HG03378 (cell line): ENCODE measurements around the gene EVX2.

Source experiments
- ATAC-seq: cut with Tn5 transposase; IDR thresholded peaks from one replicate; pipeline ENCODE4 v1.9.1; 2021; ENCODE audit warnings: mild to moderate bottlenecking, moderate library complexity; ENCODE audit not compliant: unreplicated experiment

Gene EVX2

DNA sequence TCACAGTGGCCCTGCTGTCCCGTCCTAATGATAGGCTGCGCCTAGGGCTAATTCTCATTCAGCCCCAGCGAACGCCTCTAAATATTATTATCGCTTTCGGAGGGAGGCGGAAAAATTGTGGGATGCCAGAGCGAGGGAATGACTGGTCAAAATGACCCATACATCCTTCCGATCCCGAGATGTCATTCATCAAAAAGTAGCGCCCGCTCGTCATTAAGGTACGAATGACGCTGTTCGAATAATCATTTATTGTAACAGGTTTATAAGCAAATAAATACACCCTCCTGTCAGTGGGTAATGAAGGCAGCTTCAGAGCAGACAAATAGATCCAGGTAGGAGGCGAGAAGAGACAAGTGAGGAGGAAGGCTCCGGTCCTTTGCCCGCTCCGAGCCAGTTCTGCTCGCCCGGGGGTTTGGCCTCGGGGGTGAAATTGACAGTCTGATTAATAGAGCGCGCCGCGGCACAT lies at the start of gene EVX2:
Gene EVX2 (minus strand): TSS at position 167 of the 466 bp plus-strand sequence. CDS start 186 bp downstream, outside the sequence.
- no peak for ATAC-seq

DNA sequence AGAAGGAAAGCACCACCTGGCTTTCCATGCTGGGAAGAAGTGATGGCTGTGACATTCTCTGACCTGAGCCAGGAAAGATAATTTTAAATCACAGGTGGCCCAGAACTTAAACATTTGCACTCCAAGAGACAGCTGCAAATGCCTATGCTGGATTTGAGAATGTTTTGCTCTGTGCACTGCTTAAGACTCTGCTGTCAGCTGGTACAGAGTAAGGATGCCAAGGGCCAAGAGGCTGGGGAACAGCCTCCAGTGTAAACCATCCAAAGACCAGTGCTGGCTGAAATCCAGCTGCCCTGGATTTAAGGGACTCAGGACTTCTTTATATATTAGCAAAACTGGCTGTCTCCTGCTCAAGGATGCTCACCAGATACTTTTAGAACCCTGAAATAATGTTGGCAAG lies 49.6 kb upstream of the EVX2 start:
- ATAC-seq, result no peak

DNA sequence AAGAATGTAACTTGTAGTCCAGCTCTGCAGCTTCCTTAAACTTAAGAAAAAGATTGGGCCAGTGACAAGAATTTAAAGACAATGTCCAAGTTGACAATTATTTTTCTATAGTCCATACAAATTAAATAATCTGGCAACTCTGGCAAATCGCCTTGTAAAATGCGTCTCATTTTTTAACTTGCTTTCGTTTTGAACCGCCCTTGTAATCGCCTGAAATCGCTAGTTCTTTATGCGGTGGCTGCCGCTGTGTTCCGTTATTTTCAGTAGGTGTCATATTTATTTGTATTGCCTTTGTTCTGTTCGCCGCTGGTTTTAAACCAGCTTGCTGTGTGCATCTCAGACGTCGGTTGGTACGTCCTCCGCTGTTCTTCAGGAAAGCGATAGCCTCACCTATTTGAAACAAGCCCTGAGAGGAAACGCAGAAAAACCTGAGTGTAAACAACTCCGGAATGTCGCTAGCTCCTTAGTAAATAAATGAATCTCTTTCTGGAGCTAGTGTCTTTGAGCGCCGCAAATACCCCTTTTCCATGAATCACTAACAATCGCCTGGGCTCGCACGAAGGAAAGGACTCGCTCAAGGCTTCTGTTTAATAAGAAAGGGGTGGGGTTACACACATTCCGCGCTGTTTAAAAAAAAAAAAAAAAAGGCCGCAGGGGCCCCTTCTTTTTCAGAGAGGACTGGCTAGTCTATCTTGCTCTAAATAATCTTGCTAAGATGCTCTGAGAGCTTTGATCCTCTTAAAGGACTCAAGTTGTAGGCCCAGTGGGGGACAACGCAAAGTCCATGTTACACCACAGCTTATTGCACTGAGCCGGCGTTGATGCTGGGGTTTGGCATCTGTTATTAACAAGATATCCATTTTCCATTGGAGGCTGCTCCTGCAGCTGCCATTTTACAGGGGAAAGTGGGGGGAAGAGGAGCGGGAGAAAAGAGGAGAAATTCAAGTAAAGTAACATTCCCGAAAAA lies 48.7 kb upstream of the EVX2 start:
- no peak for ATAC-seq

DNA sequence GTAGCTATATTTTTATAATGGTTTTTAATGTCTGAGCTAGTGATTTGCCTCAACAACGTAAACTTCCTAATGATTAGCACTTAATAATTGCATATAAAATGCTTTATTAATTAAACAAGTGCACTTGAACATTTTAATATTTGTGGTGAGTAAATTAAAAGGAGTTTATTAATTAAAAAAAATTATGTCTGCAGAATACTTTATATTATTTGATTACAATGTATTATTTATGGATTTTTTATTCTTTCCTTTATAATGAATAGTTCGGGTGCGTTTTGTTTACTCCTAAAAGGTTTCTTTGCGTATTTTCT lies 48.0 kb upstream of the EVX2 start:
- no peak for ATAC-seq

DNA sequence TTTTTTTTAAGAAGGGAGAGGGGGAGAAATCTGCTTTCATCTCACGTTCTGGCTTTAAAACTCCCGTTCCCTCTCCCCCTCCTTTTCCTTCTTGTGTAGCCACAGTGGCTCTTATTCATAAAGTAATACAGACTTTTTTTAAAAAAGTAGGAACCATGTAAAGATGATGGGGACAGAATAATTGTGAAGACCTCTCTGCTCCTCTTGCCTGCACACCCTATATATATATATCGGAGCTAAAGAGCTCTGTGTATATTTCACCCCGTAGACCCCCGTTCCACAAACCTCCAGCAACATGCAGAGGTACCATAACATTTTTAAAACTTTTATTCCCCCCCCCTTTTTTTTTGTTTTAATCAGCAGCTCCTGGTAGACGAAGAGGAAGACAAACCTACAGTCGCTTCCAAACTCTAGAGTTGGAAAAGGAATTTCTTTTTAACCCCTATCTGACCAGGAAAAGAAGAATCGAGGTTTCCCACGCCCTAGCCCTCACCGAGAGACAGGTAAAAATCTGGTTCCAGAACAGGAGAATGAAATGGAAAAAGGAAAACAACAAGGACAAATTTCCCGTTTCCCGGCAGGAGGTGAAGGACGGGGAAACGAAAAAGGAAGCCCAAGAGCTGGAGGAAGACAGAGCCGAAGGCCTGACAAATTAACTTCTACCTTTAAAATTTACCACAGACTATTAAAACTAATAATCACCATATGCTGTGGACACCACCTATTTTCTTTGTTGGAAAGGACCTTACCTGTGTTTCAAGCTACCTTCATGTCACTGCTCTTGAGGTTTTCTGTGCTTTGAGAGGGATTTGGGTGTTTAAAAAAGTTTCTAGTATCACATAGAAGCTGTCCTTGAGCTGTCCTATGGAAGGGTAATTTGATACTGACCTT lies 47.4 kb upstream of the EVX2 start:
- no peak for ATAC-seq

DNA sequence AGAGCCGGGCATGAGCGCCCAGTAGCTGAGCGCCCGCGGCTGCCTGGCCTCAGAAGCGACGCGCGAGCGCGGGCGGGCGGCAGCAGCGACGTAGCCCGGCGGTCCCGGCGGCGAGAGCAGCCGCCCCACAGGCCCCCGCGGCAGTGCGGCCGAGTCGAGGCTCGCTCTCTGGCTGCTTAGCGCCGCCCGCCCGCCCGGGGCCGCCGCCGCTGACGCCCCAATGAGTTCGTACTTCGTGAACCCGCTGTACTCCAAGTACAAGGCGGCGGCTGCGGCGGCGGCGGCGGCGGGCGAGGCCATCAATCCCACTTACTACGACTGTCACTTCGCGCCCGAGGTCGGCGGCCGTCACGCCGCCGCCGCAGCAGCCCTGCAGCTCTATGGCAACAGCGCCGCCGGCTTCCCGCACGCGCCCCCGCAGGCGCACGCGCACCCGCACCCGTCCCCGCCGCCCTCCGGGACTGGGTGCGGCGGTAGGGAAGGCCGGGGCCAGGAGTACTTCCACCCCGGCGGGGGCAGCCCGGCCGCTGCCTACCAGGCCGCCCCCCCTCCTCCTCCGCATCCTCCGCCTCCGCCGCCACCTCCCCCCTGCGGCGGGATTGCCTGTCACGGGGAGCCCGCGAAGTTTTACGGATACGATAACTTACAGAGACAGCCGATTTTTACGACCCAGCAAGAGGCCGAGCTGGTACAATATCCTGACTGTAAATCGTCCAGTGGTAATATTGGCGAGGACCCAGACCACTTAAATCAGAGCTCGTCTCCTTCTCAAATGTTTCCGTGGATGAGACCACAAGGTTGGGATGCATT lies 46.6 kb upstream of the EVX2 start:
- ATAC-seq, result no peak

DNA sequence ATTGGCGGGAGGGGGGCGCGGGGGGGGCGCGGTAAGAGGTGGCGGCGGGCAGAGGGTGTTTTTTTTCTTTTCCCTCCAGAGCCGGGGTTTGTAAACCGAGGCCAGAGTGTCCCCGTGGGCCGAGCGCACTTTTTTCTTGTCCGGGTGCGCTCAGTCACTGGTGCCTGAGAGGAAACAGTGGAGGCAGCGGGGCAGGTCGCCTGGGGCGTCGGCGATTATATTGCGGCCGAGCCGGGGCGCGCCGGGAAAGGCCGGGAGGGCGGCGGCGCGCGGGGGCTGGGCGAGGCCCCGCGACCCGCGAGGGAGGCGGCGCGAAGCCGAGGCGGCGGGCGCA lies 46.0 kb upstream of the EVX2 start:
- ATAC-seq, result no peak

DNA sequence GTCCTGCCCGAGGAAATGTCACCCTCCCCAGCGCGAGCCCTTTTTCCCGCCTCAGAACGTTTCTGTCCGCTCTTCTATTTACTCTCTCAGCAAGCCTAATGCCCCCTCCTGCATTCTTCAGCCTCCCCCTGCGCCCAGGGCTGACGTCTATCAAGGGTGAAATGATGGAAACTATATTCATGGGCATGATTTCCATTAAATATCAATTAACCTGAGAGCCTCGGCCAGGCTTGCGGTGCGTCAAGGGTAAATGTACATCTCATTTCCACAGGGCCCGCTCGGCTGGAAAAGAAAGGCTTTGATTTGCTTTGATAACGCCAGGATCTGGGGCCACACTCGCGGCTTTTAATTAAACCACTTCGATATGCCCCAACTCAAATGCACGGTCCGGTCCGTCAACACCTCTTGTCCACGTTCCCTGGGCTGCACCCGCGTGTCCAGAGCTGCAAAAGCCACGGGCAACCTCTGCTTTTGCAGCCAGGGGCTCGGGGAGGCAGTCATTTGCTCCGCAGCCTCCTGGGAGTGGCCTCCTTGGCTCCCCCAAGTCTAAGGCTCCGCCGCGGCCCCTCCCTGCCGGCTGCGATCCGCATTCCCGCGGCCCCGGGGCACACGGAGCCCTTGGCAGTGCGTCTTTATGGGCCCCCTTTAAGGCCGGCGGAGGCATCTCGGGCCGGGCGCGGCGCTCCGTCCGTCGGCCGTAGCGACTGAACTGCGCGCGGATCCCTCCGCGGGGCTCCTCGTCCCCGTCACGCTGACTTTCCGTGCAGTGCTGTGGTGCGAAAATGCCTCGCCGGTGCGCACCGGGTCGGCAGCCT lies 45.4 kb upstream of the EVX2 start, which contains the start of gene HOXD8:
Gene HOXD8 (plus strand): TSS at position 724 of the 815 bp plus-strand sequence. CDS start 662 bp downstream, outside the sequence.
- ATAC-seq, result no peak

DNA sequence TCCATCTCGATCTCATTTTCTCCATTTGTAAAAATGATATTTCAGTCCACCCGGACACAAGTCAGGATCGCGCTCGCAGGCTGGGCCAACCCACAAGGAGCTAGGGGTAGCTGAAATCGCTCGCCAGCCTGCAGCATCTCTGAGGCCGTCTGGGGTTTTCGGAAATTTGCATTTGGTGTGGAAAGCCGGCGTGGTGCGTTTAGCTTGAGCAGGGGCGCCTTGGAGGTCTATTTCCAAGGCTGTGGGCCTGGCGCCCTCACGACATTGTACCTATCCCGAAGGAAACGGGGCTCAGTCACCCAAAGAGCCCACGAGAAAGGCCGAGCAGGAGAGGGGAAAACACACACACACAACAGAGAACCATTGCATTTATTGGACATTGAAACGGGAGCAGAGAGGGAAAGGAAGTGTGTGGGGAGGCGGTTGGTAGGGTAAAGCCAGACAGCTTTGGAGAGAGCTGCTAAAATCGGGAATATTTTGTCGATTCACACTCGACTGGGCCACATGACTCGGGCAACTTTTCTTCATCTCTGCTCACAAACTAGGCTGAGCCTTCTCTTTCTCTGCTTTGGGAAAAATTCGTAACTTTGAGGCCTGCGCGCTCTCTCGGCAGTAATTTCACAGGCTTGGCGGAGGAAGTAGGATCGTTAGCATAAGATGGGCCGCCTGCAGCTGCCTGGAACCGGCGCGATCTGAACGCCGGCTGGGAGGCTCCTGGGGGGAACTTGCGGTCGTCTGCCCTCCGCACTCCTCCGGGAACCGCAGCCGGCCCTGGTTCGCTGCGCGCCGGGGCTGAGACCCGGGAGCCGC lies 44.6 kb upstream of the EVX2 start:
- no peak for ATAC-seq

DNA sequence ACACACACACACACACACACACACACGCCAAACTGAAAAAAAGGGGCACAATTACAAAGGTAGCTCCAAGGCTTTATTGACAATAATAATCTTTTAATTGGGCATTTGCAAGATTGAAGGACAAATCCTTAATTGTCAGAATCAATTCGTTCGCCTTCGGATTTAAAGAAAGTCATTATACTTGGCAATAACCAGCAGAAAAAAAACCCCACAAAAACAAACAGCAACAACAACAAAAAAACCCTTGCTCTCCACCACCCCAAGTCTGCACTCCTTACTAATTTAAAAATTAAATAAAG lies 44.0 kb upstream of the EVX2 start:
- ATAC-seq, result no peak

DNA sequence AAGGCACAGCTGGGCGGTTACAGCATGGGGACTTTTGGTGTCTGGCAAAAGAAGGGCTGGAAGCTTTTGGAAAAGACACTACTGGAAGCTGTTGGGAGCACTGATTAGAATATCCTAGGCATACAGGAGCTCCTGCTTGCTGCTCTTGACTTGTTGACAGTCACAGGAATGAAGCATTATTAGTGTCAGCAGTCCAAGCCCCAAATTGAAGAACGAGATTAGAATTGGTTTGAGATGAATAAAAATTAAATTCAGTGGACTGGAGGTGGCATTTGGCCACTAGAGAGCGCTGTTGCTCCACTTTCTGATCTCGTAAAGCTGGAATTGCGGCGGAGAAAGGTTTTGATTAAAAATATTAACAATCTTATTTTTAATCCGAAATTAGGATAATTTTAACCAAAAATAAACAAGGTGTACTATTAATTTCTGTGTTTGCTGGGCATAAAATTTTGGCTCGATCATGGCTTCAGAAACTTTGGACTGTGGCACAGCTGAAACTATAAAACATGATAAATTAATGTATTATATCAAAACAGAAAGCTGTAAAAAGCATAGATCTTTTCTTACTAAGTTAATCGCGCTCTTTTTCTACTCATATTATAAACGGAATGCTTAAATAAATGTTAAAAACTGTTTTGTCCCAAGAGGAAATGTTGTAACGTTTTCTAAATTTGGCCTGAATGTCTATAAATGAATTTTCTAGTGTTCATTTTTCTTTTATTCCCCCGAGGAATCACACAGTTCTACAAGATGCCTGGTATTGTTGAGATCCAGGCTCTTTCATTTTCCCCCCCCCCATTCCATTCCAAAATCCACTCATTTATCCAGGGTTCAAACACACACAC lies 43.4 kb upstream of the EVX2 start:
- ATAC-seq, result no peak

DNA sequence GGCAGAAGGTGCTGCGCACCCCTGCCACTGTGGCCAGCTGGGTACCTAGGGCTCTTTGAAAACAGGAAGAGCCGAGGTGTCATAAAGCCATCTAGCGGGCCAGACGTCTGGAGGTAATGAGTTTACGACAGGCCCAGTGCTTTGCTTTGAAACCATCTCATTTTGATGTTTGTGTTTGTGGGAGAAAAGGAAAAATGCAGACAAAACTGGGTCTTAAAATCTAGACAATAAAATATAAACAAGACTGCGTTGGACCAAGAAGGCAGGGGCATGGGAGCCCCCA lies 42.0 kb upstream of the EVX2 start:
- ATAC-seq, result no peak

DNA sequence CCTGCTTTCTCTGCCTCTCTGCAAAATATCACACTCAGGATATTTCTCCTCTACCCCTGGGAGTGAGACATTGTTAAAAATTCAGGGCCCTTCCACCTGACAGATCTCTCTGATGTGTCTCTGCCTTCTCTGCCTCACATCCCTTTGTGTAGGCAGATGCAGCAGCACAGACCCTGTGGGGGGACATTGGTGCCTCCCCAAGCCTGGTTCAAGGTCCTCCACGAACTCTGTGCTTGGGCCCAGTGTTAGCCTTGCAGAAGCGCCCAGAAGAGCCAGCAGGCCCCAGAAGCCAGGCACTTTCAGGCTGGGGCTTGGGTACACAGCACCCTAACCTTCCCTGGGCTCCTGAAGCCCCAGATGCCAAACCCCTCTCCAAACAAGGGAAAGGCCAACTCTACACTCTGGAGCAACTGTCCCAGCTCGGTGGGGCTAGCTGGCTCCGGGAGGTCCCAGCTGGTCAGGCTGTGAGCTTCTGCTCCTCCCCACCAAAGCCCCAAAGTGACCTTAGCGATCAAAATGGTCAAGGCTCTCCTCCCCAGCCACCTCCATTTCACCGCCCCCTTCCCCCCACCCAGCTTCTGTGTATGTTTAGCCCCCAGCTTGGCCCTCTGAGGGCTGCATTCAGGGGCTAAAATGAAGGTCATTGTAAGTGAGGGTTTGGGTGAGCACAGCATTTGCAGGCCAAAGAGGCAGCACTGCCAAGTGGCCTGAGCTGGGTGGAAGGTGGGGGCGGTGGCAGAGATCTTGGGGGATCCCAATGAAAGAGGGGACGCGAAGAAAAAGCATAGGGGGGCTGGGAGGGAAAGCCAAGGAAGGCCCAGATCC lies 41.4 kb upstream of the EVX2 start:
- no peak for ATAC-seq

DNA sequence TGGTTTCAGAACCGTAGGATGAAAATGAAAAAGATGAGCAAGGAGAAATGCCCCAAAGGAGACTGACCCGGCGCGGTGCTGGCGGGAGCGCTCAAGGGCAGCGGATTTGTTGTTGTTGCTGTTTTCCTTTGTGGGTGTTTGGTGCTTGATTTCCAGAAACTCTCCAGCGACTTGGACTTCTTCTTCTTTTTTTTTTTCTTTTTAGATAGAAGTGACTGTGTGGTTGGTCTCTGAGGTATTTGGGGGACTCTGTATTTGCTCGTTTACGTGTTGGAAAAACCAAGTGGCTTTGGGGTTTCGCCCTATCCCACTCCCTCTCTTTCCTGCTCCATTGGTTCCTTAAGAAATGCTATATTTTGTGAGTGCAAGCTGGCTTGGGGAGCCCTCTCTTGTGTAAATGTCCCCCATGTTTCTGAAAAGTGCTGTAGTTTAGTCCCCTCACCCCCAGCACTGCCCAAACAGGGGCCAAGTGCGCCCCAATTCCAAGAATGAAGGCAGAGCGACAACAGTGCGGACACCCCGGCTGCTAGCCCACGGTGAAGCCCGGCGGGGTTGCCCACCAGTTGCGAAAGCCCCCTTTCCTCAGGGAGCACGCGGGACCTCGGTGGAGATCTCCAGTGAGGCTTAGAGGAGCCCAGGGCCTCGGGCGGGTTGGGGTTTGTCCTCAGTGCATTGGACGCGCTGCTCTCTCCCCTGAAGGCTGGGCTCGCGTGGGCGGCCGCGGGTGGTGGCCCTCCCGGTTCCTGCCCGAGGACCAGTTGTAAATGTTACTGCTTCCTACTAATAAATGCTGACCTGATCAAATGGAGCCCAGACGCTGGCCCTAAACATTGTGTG lies 40.6 kb upstream of the EVX2 start:
- no peak for ATAC-seq

DNA sequence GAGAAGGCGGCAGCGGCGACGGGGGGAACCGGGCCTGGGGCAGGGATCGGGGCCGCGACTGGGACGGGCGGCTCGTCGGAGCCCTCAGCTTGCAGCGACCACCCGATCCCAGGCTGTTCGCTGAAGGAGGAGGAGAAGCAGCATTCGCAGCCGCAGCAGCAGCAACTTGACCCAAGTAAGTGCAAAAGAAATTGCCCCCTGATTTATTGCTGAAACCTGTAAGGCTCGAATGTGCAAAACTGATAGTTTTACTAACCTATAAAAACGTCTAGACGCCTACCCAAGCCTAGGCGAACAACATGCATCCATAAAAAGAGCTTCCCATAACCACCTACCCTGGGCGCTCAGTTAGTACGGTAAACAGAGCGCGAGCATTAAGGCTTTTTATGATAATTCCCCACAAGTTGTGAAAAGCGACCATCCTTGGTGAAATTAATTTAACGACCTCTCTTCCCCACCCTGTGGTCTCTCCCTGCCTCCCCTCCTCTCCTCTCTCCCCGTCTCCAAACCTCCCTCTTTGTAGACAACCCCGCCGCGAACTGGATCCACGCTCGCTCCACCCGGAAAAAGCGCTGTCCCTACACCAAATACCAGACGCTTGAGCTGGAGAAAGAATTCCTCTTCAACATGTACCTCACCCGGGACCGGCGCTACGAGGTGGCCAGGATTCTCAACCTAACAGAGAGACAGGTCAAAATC lies 39.8 kb upstream of the EVX2 start:
- no peak for ATAC-seq

DNA sequence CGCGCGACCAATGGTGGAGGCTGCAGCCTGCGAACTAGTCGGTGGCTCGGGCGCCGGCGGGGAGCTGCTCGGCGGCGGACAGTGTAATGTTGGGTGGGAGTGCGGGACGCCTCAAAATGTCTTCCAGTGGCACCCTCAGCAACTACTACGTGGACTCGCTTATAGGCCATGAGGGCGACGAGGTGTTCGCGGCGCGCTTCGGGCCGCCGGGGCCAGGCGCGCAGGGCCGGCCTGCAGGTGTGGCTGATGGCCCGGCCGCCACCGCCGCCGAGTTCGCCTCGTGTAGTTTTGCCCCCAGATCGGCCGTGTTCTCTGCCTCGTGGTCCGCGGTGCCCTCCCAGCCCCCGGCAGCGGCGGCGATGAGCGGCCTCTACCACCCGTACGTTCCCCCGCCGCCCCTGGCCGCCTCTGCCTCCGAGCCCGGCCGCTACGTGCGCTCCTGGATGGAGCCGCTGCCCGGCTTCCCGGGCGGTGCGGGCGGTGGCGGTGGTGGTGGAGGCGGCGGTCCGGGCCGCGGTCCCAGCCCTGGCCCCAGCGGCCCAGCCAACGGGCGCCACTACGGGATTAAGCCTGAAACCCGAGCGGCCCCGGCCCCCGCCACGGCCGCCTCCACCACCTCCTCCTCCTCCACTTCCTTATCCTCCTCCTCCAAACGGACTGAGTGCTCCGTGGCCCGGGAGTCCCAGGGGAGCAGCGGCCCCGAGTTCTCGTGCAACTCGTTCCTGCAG lies 39.1 kb upstream of the EVX2 start, which contains the start of gene HOXD9:
Gene HOXD9 (plus strand): TSS at position 37 of the 728 bp plus-strand sequence. CDS start 50 bp downstream, at position 87.
- ATAC-seq, result no peak
